ENCODE results near the gene RIMBP2.

- TF ChIP-seq CTCF (optimal IDR thresholded peaks at IDR 0.05 in 1 of 3, IDR thresholded peaks at IDR 0.05 in 1 of 3, conservative IDR thresholded peaks at IDR 0.05 in 1 of 3; ENCODE audit: extremely low read depth in 1 of 3, insufficient read depth in 2 of 3, low read length in 3 of 3) (no peak), EZH2 (IDR thresholded peaks at IDR 0.05; ENCODE audit: low read length) (no peak)
Observed at GRCh38 chr12:130627175-130627574, 88.9 kb downstream of the RIMBP2 start.
